Measurements from ENCODE around the gene SORCS2.

DNA sequence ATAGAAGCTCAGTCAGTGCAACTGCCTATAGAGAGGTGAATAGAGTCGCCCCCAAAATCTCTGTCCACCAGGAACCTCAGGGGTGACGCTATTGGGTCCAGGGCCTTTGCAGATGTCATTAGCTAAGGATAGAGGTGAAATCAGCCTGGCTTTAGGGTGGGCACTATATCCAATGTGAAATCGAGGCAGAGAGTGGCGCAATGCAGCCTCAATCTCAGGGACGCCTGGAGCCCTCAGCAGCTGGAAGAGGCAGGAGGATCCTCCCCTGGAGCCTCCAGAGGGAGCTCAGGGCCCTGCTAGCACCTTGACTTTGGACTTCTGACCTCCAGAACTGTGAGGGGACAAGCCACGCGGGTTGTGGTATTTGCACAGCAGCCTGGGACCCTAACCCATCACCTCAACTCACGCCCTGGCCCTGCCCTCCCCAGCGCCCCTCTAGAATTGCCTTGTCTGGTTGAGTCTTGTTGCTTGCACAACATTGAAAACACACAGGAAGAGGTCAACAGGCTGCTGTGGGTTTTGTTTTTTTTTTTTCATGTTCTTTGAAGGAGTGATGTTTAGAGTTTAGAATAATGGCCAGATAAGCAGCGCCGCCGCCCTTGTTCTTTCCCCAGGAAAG is 331.8 kb downstream of the SORCS2 start:
- TF ChIP-seq, protein P1, sequence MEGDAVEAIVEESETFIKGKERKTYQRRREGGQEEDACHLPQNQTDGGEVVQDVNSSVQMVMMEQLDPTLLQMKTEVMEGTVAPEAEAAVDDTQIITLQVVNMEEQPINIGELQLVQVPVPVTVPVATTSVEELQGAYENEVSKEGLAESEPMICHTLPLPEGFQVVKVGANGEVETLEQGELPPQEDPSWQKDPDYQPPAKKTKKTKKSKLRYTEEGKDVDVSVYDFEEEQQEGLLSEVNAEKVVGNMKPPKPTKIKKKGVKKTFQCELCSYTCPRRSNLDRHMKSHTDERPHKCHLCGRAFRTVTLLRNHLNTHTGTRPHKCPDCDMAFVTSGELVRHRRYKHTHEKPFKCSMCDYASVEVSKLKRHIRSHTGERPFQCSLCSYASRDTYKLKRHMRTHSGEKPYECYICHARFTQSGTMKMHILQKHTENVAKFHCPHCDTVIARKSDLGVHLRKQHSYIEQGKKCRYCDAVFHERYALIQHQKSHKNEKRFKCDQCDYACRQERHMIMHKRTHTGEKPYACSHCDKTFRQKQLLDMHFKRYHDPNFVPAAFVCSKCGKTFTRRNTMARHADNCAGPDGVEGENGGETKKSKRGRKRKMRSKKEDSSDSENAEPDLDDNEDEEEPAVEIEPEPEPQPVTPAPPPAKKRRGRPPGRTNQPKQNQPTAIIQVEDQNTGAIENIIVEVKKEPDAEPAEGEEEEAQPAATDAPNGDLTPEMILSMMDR (conservative IDR thresholded peaks at IDR 0.05; ENCODE audit: low read depth, low read length), result no peak
- no peak for TF ChIP-seq EZH2 (IDR thresholded peaks at IDR 0.05; ENCODE audit: borderline replicate concordance, low read depth, low read length, poor library complexity, severe bottlenecking)

All from A673 (cell line).